Activated naive CD8-positive, alpha-beta T cell treated with anti-CD3 and anti-CD28 coated beads, Interleukin-2, amount 50 U/mL, for 24 hours (primary cell): ENCODE results near the gene FOXK2.

Source experiments
- ATAC-seq: fragments of 150-1000 bp; cut with Tn5 transposase; one replicate; pipeline ENCODE4 v1.10.0; 2021
- DNase-seq: peaks from one replicate; pipeline ENCODE4 v3.0.0; 2021
- H3K27ac Mint-ChIP-seq: one replicate; pipeline ENCODE4 v1.8.0; 2021; ENCODE audit warnings: mild to moderate bottlenecking, mixed read lengths
- H3K27me3 Mint-ChIP-seq: one replicate; pipeline ENCODE4 v1.8.0; 2021; ENCODE audit warnings: mixed read lengths
- H3K36me3 Mint-ChIP-seq: one replicate; pipeline ENCODE4 v1.8.0; 2021; ENCODE audit warnings: low read depth, mixed read lengths
- H3K4me1 Mint-ChIP-seq: one replicate; pipeline ENCODE4 v1.8.0; 2021; ENCODE audit warnings: mixed read lengths
- H3K4me3 Mint-ChIP-seq: one replicate; pipeline ENCODE4 v1.8.0; 2021; ENCODE audit warnings: mild to moderate bottlenecking, moderate library complexity, mixed read lengths
- H3K9me3 Mint-ChIP-seq: one replicate; pipeline ENCODE4 v1.8.0; 2021; ENCODE audit warnings: mixed read lengths

The FOXK2 gene

GRCh38 chr17:82592767-82593589, 73.4 kb downstream of the FOXK2 start:
- Mint-ChIP-seq H3K4me3 (peak overlapping the region; percentile 70), H3K9me3 (no peaks in the 10 kb centered on the region), H3K4me1 (peaks cover 35% of the 10 kb centered on the region), H3K27me3 (no peaks in the 10 kb centered on the region), H3K36me3 (peaks cover 4% of the 10 kb centered on the region), H3K27ac (peak overlapping the region; percentile 83)
- ATAC-seq, result peak; percentile 25
- peak; percentile 43 for DNase-seq

DNA sequence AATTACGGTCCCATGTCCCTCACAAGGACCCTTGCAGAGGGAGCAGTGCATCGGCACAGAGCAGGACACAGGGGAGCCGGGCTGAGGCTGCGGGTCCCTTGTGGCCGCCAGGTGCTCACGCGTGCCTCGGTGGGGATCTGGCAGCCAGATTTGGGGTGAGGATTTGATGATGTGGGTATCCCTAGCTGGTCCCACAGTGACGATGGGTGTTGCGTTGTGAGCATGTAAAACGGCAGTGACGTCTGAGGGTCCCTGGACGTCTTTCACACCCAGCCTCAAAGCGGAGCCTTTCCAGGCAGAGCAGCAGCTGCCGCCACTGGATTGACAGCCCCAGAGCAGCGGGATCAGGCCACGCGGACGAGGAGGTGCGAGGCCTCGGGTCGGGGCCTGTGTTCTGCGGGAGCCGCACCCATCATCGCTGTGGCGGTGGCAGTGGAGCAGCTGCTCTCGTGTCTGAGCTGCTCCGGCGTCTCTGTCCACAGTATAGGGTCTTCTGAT, 74.1 kb downstream of the FOXK2 start:
- Mint-ChIP-seq H3K36me3 (peaks cover 3% of the 10 kb centered on the region), H3K4me3 (peak overlapping the region; percentile 70), H3K4me1 (peaks cover 37% of the 10 kb centered on the region), H3K27ac (peak overlapping the region; percentile 70), H3K9me3 (no peaks in the 10 kb centered on the region), H3K27me3 (no peaks in the 10 kb centered on the region)
- DNase-seq (no peak), ATAC-seq (peak; percentile 3)

DNA sequence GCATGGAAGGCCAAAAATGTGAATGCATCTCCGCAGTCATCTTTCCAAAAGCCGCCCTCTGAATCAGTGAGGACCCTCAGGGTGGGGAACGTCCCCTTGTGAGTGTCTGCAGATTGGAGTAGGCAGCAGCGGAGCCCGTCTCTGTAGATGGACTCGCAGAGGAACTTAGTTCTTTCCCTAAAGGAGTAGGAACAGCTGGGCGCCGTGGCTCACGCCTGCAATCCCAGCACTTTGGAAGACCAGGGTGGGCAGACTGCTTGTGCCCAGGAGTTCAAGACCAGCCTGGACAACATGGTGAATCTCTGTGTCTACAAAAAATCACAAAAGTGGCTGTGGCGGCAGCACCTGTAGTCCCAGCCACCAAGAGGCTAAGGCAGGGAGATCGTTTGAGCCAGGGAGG, 75.0 kb downstream of the FOXK2 start:
- Mint-ChIP-seq H3K4me1 (peaks cover 35% of the 10 kb centered on the region), H3K36me3 (peaks cover 3% of the 10 kb centered on the region), H3K27ac (peak overlapping the region; percentile 27), H3K9me3 (no peaks in the 10 kb centered on the region), H3K4me3 (no peak overlapping the region), H3K27me3 (no peaks in the 10 kb centered on the region)
- DNase-seq (no peak), ATAC-seq (no peak)

- DNase-seq (no peak), ATAC-seq (no peak)
- Mint-ChIP-seq H3K27me3 (no peaks in the 10 kb centered on the region), H3K4me1 (peaks cover 35% of the 10 kb centered on the region), H3K36me3 (peaks cover 4% of the 10 kb centered on the region), H3K9me3 (no peaks in the 10 kb centered on the region), H3K4me3 (no peak overlapping the region), H3K27ac (no peak overlapping the region)
Measured at GRCh38 chr17:82595893-82596292, 76.4 kb downstream of the FOXK2 start.

DNA sequence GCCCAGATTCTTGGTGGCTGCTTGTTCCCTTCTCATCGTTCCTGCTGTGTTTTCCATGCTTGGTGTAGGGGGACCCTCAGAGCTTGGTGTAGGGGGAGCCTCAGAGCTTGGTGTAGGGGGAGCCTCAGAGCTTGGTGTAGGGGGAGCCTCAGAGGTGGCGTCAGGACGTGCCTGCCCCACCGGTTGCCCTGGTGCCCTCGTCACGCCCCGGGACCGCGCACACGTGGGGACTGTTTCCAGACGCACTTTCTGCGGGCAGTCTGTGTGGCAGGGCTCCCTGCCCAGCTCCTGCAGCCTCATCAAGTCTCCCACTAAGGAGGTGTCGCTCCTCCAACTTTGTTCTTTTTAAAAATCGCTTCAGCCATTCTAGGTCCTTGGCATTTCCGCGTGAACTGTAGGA, 76.8 kb downstream of the FOXK2 start:
- H3K36me3 Mint-ChIP-seq, result peaks cover 8% of the 10 kb centered on the region
- H3K4me1 Mint-ChIP-seq, result peaks cover 35% of the 10 kb centered on the region
- no peaks in the 10 kb centered on the region for H3K27me3 Mint-ChIP-seq
- no peak overlapping the region for H3K27ac Mint-ChIP-seq
- ATAC-seq (no peak), DNase-seq (no peak)
- H3K4me3 Mint-ChIP-seq, result no peak overlapping the region
- no peaks in the 10 kb centered on the region for H3K9me3 Mint-ChIP-seq

GRCh38 chr17:82596837-82597672, 77.5 kb downstream of the FOXK2 start:
- no peak for DNase-seq
- H3K27me3 Mint-ChIP-seq, result no peaks in the 10 kb centered on the region

DNA sequence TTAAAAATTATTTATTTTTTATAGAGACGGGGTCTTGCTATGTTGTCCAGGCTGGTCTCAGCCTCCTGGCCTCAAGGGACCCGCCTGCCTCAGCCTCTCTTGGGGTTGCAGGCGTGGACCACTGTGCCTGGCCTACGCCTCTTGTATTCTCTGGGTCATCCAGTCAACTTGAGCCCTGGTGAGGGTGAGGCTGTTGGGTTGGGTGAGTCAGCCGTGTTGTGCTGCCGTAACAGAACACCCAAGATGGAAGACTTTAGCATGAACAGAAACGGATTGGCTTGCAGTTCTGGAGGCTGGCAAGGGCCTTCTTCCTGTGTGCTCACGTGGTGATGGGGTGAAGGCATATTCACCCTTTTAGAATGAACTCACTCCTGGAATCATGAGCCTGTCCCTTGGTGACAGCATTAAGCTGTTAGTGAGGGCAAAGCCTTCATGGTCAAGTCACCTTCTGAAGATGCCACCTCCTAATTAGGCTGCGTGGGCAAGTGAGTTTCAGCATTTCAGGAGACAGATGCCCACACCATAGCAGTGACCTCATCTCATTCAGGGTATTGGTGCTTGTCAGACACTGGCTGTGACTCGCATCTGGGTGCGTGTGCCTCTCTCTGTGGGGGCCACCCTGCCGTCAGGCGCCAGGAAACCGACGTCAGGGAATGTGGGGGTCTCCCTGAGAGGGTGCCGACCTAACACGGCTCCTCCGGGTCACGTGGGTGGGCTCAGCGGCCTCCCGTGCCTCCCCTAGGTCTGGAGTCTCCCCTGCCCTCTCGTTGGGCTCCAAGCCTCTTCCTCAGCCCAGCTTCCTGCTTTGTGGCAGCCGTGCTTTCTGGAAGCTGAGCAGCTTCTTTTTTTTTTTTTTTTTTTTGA, 79.0 kb downstream of the FOXK2 start:
- ATAC-seq, result peak; percentile 25
- H3K36me3 Mint-ChIP-seq, result peaks cover 22% of the 10 kb centered on the region
- H3K27ac Mint-ChIP-seq, result no peak overlapping the region

More at GRCh38 chr17:82596837-82597672, 77.5 kb downstream of the FOXK2 start:
- Mint-ChIP-seq H3K27ac (no peak overlapping the region), H3K4me3 (no peak overlapping the region), H3K36me3 (peaks cover 11% of the 10 kb centered on the region), H3K9me3 (no peaks in the 10 kb centered on the region), H3K4me1 (peaks cover 29% of the 10 kb centered on the region)
- ATAC-seq, result no peak

DNA sequence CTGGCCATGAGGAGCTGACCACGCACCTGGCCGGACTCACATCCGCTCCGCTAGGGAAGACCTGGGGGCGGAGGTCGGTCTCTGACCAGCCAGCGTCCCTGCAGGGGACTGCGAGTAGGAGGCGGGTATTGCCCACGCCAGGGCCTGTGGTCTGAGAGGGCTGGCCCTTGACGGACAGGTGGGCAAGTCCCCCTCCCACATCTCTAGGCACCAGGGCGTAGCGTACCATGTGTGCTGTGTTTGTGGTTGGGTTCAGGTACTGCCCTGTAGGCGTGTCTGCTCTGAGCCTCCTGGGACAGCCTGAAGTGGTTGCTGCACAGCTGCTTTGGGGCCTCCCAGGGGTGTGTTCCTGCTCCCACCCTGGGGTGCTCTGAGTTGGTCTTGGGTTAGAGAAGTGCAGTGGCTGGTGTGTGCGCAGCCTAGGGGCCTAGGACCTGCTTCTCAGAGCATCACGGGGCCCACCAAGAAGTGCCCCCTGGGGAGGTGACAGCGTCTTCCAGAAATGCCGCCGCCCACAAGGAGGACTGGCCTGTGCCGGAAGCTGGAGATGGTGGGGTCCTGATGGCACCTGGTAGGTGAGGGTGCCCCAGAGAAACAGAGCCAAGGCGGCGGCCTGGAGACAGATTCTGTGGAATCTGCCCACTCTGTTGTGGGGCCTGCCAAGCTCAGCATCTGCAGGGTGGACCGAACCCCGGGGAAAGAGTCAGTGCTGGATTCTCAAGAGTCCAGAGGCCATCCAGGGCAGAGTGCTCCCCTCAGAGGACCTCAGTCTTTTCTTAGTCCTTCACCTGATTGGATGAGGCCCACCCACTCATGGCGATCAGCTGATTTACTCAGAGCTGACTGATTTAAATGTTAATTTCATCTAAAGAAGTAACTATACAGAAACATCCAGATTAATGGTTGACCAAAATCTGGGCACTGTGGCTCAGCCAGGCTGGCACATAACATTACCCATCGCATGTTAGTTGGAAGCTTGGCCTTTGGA, 80.4 kb downstream of the FOXK2 start:
- ATAC-seq, result no peak
- H3K9me3 Mint-ChIP-seq, result no peaks in the 10 kb centered on the region
- H3K4me1 Mint-ChIP-seq, result peaks cover 4% of the 10 kb centered on the region
- peaks cover 29% of the 10 kb centered on the region for H3K36me3 Mint-ChIP-seq
- no peak overlapping the region for H3K4me3 Mint-ChIP-seq
- H3K27ac Mint-ChIP-seq, result no peak overlapping the region
- no peaks in the 10 kb centered on the region for H3K27me3 Mint-ChIP-seq
- no peak for DNase-seq

More for the DNA sequence above, 79.0 kb downstream of the FOXK2 start:
- H3K4me1 Mint-ChIP-seq, result peaks cover 19% of the 10 kb centered on the region
- DNase-seq, result no peak
- H3K9me3 Mint-ChIP-seq, result no peaks in the 10 kb centered on the region
- no peaks in the 10 kb centered on the region for H3K27me3 Mint-ChIP-seq
- H3K4me3 Mint-ChIP-seq, result no peak overlapping the region

DNA sequence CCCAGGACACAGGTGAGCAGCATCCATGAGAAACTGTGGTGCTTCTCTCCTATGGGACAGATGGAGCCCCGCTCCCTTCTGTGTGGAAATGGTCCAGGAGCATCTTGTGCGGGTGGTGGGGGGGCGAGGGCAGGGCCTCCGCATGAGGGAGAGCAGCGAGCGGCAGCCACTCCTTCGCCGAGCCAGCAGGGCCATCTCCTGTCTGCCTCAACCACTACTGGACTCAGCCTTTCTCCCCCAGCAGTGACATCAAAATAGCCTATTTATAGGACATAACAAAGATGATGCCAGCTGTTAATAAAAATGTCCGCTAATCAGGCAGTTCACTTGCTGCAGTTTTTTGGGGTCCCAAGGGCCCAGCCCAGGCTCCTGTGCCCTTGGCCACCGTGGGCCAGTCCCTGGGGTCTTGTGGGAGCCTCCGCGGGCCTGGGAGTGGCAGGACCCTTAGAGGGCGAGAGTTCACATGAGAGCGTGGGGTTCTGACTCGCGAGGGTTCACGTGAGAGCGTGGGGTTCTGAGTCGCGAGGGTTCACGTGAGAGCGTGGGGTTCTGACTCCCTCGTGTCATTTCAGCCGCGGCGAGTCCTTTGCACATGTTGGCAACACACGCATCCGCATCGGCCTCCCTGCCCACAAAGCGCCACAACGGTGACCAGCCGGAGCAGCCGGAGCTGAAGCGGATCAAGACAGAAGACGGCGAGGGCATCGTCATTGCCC, 81.4 kb downstream of the FOXK2 start:
- no peak overlapping the region for H3K4me3 Mint-ChIP-seq
- H3K27me3 Mint-ChIP-seq, result no peaks in the 10 kb centered on the region
- peaks cover 4% of the 10 kb centered on the region for H3K4me1 Mint-ChIP-seq
- no peak overlapping the region for H3K27ac Mint-ChIP-seq
- DNase-seq (no peak), ATAC-seq (no peak)
- no peaks in the 10 kb centered on the region for H3K9me3 Mint-ChIP-seq
- peaks cover 35% of the 10 kb centered on the region for H3K36me3 Mint-ChIP-seq

- Mint-ChIP-seq H3K27ac (no peak overlapping the region), H3K36me3 (peaks cover 37% of the 10 kb centered on the region), H3K27me3 (no peaks in the 10 kb centered on the region), H3K4me1 (peaks cover 4% of the 10 kb centered on the region), H3K9me3 (no peaks in the 10 kb centered on the region), H3K4me3 (no peak overlapping the region)
- ATAC-seq, result no peak
- no peak for DNase-seq
Measured at GRCh38 chr17:82601447-82602000, 82.0 kb downstream of the FOXK2 start.

DNA sequence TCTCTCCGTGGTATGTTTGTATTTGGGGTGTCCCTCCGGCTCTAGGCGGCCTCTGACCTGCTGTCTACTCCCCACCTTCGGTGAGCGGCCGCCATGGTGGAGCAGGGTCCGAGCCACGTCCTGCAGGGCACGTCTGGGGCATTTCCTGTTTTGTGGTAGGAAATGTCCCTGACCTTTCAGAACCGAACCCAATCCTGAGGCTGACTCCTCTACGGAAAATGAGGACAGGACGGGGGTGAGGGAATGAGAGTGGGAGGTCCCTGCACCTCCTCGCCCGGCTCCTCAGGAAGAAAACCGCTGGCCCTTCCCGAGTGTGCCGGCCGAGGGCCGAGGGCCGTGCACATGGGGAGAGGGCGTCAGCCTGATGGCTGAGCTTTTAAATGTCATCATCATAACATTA, 83.0 kb downstream of the FOXK2 start:
- Mint-ChIP-seq H3K4me1 (peaks cover 4% of the 10 kb centered on the region), H3K27ac (no peak overlapping the region), H3K9me3 (no peaks in the 10 kb centered on the region), H3K4me3 (no peak overlapping the region), H3K36me3 (peaks cover 35% of the 10 kb centered on the region), H3K27me3 (no peaks in the 10 kb centered on the region)
- ATAC-seq (no peak), DNase-seq (no peak)

GRCh38 chr17:82602986-82603710, 83.6 kb downstream of the FOXK2 start:
- H3K27me3 Mint-ChIP-seq, result no peaks in the 10 kb centered on the region
- no peak for DNase-seq
- no peak overlapping the region for H3K4me3 Mint-ChIP-seq
- H3K9me3 Mint-ChIP-seq, result no peaks in the 10 kb centered on the region
- H3K4me1 Mint-ChIP-seq, result peaks cover 3% of the 10 kb centered on the region
- ATAC-seq, result no peak
- H3K36me3 Mint-ChIP-seq, result peaks cover 35% of the 10 kb centered on the region
- peak overlapping the region; percentile 22 for H3K27ac Mint-ChIP-seq
